ENCODE results near the gene XG.

- TF ChIP-seq CTCF (IDR thresholded peaks at IDR 0.05) (no peak), POLR2AphosphoS5 (IDR thresholded peaks at IDR 0.05) (no peak)
Observed at GRCh38 chrX:2801223-2801622, 49.4 kb downstream of the XG start.
